Ovary (tissue), 9 donors: ENCODE data around the gene GPC6. TPM values are rescaled to one million over a fixed set of nuclear protein-coding genes. Genes with fewer than 3 reads are reported as not detected.

Experiments
- DNase-seq, 5 donors: peaks; one replicate each; pipeline ENCODE4 v3.0.0-alpha.2; 2019 to 2020
- H3K27ac ChIP-seq, 2 donors: fragments of 200-600 bp; one replicate each; pipeline versions ENCODE4 v1.5.1 to v1.8.0; 2019 to 2022
- H3K27me3 ChIP-seq: fragments of 200-600 bp; one replicate; pipeline ENCODE4 v1.8.0; 2022
- H3K36me3 ChIP-seq: fragments of 200-600 bp; sonication (generic); one replicate; pipeline ENCODE4 v1.5.1; 2019
- H3K4me1 ChIP-seq: one replicate; pipeline ENCODE4 v1.8.1; 2013; ENCODE audit warnings: mild to moderate bottlenecking, moderate library complexity; ENCODE audit not compliant: insufficient read depth
- H3K4me3 ChIP-seq: fragments of 200-600 bp; sonication (generic); one replicate; pipeline ENCODE4 v1.5.1; 2017
- H3K9me3 ChIP-seq, 2 donors: fragments of 200-600 bp in 1 of 2; sonication (generic) in 1 of 2; one replicate each; pipeline versions ENCODE4 v1.5.1 to v1.8.1; 2013 to 2019; ENCODE audit warnings: mild to moderate bottlenecking in 1 of 2, moderate library complexity in 1 of 2
- EP300 ChIP-seq: sonication (generic); formaldehyde crosslinking; IDR thresholded peaks from one replicate; pipeline ENCODE4 v1.6.1; 2017; ENCODE audit warnings: antibody characterized with exemption
- POLR2A ChIP-seq: fragments of 450-650 bp; IDR thresholded peaks from one replicate; pipeline ENCODE4 v1.6.1; 2017; ENCODE audit warnings: antibody characterized with exemption, mild to moderate bottlenecking, moderate library complexity
- WGBS, 3 donors: extraction: QIAGEN DNeasy Blood & Tissue Kit in 1 of 3; methylation state at CpG; one replicate each; pipeline versions ENCODE4 v1.1.5 to v1.1.7; 2013 to 2017; 5-methylcytosine and 5-hydroxymethylcytosine counted together
- intact Hi-C, 4 donors: fragments of 100-400 bp; cut with DNase I; formaldehyde crosslinking; loops; one replicate each; pipeline versions ENCODE4 v1.11.0 to v1.15.1; 2022 to 2023
- polyA plus RNA-seq, 2 donors: library from polyadenylated mRNA; stranded (reverse); fragments of 200-250 nt in 1 of 2; fragments of 350-450 nt in 1 of 2; fragmentation: Illumina TruSeq in 1 of 2; extraction: RNeasy Lipid Tissue Mini Kit (QIAGEN cat#74804) in 1 of 2; gene quantifications; one replicate each; pipeline ENCODE4 v1.2.3, GENCODE V29; 2013 to 2014
- total RNA-seq, 7 donors: library from RNA; depleted of rRNA in 2 of 7; stranded (reverse); fragments of >200 nt in 2 of 7; fragmentation: NEBNext Ultra II Directional in 3 of 7; extraction: Animal tissue kit (Norgen Biotek cat#: 25700) in 3 of 7; gene quantifications; one replicate each; pipeline versions ENCODE4 v1.1.0 to v1.2.4, GENCODE V29; 2016 to 2023
- TF ChIP-seq, protein P1 (sequence below), 3 donors: fragments of 450-650 bp in 2 of 3; fragments of 200-600 bp in 1 of 3; IDR thresholded peaks; one replicate each; pipeline versions ENCODE4 v1.5.1 to v1.8.0; 2016 to 2022; ENCODE audit warnings: antibody characterized with exemption in 3 of 3, mild to moderate bottlenecking in 1 of 3
- donor health status: DM: no; HTN: no; CAD: no; lungs with moderate emphysema.
- donor health status: DM: no; HTN: no; CAD: no.
- donor health status: Bipolar disorder and iron deficiency.
- donor health status: DM: yes; HTN: yes; CAD: no.
- donor health status: DM: no; HTN: no; CAD: no.
- donor health status: DM: yes; HTN: yes; CAD: no.

Gene GPC6
- total and polyA plus RNA-seq, 9 donors, result 4.3 to 22.3 (median 17.9) TPM

DNA sequence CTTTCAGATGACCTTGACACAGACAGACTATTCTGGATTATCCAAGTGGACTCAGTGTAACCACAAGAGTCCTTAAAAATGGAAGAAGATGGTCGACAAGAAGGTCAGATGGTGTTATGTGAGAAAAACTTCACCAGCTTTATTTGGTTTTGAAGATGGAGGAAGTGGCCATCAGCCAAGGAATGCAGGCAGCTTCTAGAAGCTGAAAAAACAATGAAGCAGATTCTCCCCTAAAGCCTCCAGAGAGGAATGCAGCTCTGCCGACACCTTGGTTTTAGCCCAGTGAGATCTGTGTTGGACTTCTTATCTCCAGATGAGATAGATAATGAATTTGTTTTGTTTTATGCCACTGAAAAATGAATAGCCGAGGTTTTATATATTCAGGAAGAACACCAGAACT is 751.4 kb downstream of the GPC6 start:
- H3K27ac ChIP-seq, result no peak overlapping the region
- H3K36me3 ChIP-seq, result no peaks in the 10 kb centered on the region
- intact Hi-C loops, result no loop called here
- TF ChIP-seq EP300 (no peak), POLR2A (no peak)
- TF ChIP-seq, protein P1, sequence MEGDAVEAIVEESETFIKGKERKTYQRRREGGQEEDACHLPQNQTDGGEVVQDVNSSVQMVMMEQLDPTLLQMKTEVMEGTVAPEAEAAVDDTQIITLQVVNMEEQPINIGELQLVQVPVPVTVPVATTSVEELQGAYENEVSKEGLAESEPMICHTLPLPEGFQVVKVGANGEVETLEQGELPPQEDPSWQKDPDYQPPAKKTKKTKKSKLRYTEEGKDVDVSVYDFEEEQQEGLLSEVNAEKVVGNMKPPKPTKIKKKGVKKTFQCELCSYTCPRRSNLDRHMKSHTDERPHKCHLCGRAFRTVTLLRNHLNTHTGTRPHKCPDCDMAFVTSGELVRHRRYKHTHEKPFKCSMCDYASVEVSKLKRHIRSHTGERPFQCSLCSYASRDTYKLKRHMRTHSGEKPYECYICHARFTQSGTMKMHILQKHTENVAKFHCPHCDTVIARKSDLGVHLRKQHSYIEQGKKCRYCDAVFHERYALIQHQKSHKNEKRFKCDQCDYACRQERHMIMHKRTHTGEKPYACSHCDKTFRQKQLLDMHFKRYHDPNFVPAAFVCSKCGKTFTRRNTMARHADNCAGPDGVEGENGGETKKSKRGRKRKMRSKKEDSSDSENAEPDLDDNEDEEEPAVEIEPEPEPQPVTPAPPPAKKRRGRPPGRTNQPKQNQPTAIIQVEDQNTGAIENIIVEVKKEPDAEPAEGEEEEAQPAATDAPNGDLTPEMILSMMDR (IDR thresholded peaks at IDR 0.05), result no peak
- 78 to 88% (median 83%) methylated on average over 3 of the region's 3 CpGs for WGBS, 3 donors
- DNase-seq, result no peak
- no peak overlapping the region for H3K4me3 ChIP-seq
- H3K4me1 ChIP-seq, result no peaks in the 10 kb centered on the region
- H3K27me3 ChIP-seq, result no peaks in the 10 kb centered on the region
- H3K9me3 ChIP-seq, result no peaks in the 10 kb centered on the region

DNA sequence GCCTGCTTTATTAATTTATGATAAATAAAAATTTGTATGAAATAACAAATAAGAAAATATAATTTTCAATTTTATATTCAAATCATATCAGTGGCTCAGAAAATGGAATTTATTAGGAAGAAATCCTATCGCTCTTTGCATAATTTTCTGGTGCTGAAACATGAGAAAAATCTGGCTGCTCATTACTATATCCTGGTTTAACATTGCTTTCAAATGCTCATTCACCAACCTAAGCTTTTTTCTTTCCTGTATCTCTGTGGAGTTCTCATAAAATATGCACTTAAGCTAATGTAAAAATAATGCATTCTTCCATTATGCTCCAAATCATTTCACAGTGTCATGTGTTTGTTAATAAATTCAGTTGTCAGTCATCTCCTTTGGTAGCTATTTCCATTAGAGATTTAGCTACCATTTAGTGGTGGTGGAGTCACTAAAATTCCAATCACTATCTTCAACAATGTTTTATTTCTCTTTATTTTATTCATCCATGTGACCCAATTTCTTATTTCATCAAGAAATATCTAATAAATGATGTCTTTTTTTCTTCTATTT is 754.9 kb downstream of the GPC6 start:
- Histone ChIP-seq H3K4me1 (no peaks in the 10 kb centered on the region), H3K9me3 (no peaks in the 10 kb centered on the region), H3K27me3 (no peaks in the 10 kb centered on the region), H3K4me3 (no peak overlapping the region), H3K27ac (no peak overlapping the region), H3K36me3 (no peaks in the 10 kb centered on the region)
- no peak for DNase-seq
- TF ChIP-seq, protein P1 (IDR thresholded peaks at IDR 0.05), result no peak
- no peak for TF ChIP-seq EP300
- 50 to 69% (median 69%) methylated on average over 1 of the region's 1 CpG for WGBS, 3 donors
- intact Hi-C loops, result no loop called here

DNA sequence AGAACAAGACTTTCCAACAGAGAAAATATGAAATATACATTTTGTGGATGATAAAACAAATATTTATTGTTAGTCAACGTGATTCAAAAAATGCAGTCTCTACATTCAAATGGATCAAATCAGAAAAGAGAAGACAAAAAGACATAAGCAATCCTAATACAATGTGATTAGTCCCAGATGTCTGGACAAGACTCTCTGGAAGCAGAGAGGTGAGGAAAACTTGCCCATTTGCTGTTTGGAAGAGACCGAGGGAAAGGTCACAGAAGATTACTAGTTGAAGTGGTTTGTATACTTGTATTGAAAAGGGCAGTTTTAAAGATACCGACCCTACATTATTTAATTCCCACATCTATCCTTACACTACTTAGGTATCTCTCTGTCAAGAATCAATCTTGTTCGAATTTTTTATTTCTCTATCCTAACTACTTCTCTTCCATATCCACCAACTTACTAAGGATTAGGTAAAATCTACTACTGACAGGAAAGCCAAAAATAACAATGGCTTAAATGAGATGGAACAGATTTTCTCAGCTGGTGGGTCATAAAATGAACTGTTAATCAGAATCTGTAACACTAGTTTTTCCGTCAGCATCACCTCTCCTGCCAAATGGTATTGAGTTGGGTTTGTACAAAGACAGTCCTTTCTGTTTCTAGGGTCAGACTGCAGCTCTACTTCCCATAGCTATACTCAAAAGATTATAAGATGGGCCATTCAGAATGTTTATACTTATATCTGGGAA is 755.7 kb downstream of the GPC6 start:
- DNase-seq, result no peak
- no peaks in the 10 kb centered on the region for H3K36me3 ChIP-seq
- H3K9me3 ChIP-seq, result no peaks in the 10 kb centered on the region
- 81 to 95% (median 93%) methylated on average over 5 of the region's 5 CpGs for WGBS, 3 donors
- H3K27me3 ChIP-seq, result no peaks in the 10 kb centered on the region
- H3K4me1 ChIP-seq, result no peaks in the 10 kb centered on the region
- no peak overlapping the region for H3K27ac ChIP-seq
- TF ChIP-seq POLR2A (no peak), EP300 (no peak)
- TF ChIP-seq, protein P1 (IDR thresholded peaks at IDR 0.05), result no peak
- intact Hi-C loops, result no loop called here
- no peak overlapping the region for H3K4me3 ChIP-seq

DNA sequence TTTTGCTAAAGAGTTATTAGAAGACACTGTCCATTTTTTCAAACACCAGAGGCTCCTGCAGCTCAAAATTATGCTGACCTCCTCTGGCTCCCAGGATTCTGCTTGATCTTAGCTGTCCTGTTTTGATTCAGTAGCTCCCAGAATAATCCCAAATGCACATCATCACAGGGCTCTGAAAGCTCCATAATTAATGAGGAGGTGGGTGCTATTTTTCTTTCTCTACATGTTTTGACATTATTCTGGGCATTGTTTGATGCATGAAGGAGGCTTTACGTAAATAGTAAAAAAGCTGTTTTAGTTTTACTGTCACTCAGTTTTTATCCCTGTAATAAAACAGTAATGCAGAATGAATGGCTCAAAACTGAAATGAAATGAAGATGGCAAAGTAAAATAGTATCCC is 757.4 kb downstream of the GPC6 start:
- Histone ChIP-seq H3K27me3 (no peaks in the 10 kb centered on the region), H3K4me3 (no peak overlapping the region), H3K36me3 (no peaks in the 10 kb centered on the region), H3K9me3 (no peaks in the 10 kb centered on the region), H3K4me1 (no peaks in the 10 kb centered on the region), H3K27ac (no peak overlapping the region)
- TF ChIP-seq, protein P1 (IDR thresholded peaks at IDR 0.05), result no peak
- TF ChIP-seq POLR2A (no peak), EP300 (no peak)
- intact Hi-C loops, result no loop called here
- 86 to 98% (median 97%) methylated on average over 1 of the region's 1 CpG for WGBS, 3 donors
- no peak for DNase-seq
